MM.1S (cell line): Measurements from ENCODE around the gene SPR.

Experiments
- DNase-seq: peaks from one replicate; pipeline ENCODE4 v3.0.0-alpha.2; 2015
- H2AFZ ChIP-seq: fragments of 300-600 bp; sonication (generic); 2 replicates; pipeline ENCODE4 v1.6.0; 2016; ENCODE audit warnings: antibody characterized with exemption, low read length
- H3F3A ChIP-seq: fragments of 300-600 bp; sonication (generic); 2 replicates; pipeline ENCODE4 v1.6.1; 2016; ENCODE audit warnings: mild to moderate bottlenecking, antibody characterized with exemption, low read length, moderate library complexity, mixed read lengths; ENCODE audit not compliant: insufficient read depth
- H3K27ac ChIP-seq: fragments of 300-600 bp; sonication (generic); 2 replicates; pipeline ENCODE4 v1.5.1; 2016; ENCODE audit warnings: mild to moderate bottlenecking, low read length
- H3K27me3 ChIP-seq: fragments of 300-600 bp; sonication (generic); replicated peaks from 2 replicates; pipeline ENCODE4 v1.6.0; 2016; ENCODE audit warnings: low read length; ENCODE audit not compliant: insufficient read depth
- H3K36me3 ChIP-seq: fragments of 300-600 bp; sonication (generic); replicated peaks from 2 replicates; pipeline ENCODE4 v1.6.1; 2016; ENCODE audit warnings: mild to moderate bottlenecking, low read length, mixed read lengths; ENCODE audit not compliant: insufficient read depth
- H3K4me1 ChIP-seq: fragments of 300-600 bp; sonication (generic); 2 replicates; pipeline ENCODE4 v1.6.1; 2016; ENCODE audit warnings: low read length, mixed read lengths
- H3K4me2 ChIP-seq: fragments of 300-600 bp; sonication (generic); 2 replicates; pipeline ENCODE4 v1.6.0; 2016; ENCODE audit warnings: low read depth, low read length
- H3K4me3 ChIP-seq: fragments of 300-600 bp; sonication (generic); 2 replicates; pipeline ENCODE4 v1.5.1; 2016; ENCODE audit warnings: low read length, mixed read lengths
- H3K79me2 ChIP-seq: fragments of 300-600 bp; sonication (generic); 2 replicates; pipeline ENCODE4 v1.6.1; 2016; ENCODE audit warnings: mixed run types, low read length, mixed read lengths
- H3K9ac ChIP-seq: fragments of 300-600 bp; sonication (generic); 2 replicates; pipeline ENCODE4 v1.6.1; 2016; ENCODE audit warnings: low read length, mixed read lengths
- H3K9me2 ChIP-seq: fragments of 300-600 bp; sonication (generic); replicated peaks from 2 replicates; pipeline ENCODE4 v1.6.1; 2016; ENCODE audit warnings: mild to moderate bottlenecking, low read length, mixed read lengths; ENCODE audit not compliant: insufficient read depth
- H3K9me3 ChIP-seq: fragments of 300-600 bp; sonication (generic); replicated peaks from 2 replicates; pipeline ENCODE4 v1.6.1; 2016; ENCODE audit warnings: mild to moderate bottlenecking, low read length, mixed read lengths; ENCODE audit not compliant: insufficient read depth
- H4K20me1 ChIP-seq: fragments of 300-600 bp; sonication (generic); 2 replicates; pipeline ENCODE4 v1.6.1; 2016; ENCODE audit warnings: mild to moderate bottlenecking, low read length, moderate library complexity, mixed read lengths; ENCODE audit not compliant: insufficient read depth
- EZH2 ChIP-seq: fragments of 300-600 bp; sonication (generic); optimal IDR thresholded peaks from 2 replicates; pipeline ENCODE3; 2017; ENCODE audit warnings: low read depth, mild to moderate bottlenecking, antibody characterized with exemption, low read length, mixed read lengths
- EZH2phosphoT487 ChIP-seq: fragments of 300-600 bp; sonication (generic); IDR thresholded peaks from 2 replicates; pipeline ENCODE4 v1.6.1; 2018; ENCODE audit warnings: antibody characterized with exemption, low read length
- TF ChIP-seq, protein P1 (sequence below): fragments of 300-600 bp; sonication (generic); IDR thresholded peaks from 2 replicates; pipeline ENCODE4 v1.5.1; 2016; ENCODE audit warnings: antibody characterized with exemption, low read length, mixed read lengths

The SPR gene

GRCh38 chr2:72859831-72860262 lies 27.4 kb upstream of the SPR start:
- Histone ChIP-seq H3K9me2 (no peaks in the 10 kb centered on the region), H3F3A (0 out of 2 replicates have a peak, but pooled peaks cover 4% of the 10 kb centered on the region), H3K4me2 (no peak overlapping the region), H3K9ac (no peak overlapping the region), H4K20me1 (no peaks in the 10 kb centered on the region), H3K4me3 (no peak overlapping the region), H3K27ac (no peak overlapping the region), H3K79me2 (no peaks in the 10 kb centered on the region), H3K36me3 (no peaks in the 10 kb centered on the region), H3K4me1 (0 out of 2 replicates have a peak, but pooled peaks cover under 1% of the 10 kb centered on the region), H2AFZ (no peak overlapping the region), H3K9me3 (no peaks in the 10 kb centered on the region), H3K27me3 (peaks cover 11% of the 10 kb centered on the region; the same call in 1 of the 2 replicates)
- no peak for TF ChIP-seq EZH2
- no peak for TF ChIP-seq EZH2phosphoT487
- TF ChIP-seq, protein P1, sequence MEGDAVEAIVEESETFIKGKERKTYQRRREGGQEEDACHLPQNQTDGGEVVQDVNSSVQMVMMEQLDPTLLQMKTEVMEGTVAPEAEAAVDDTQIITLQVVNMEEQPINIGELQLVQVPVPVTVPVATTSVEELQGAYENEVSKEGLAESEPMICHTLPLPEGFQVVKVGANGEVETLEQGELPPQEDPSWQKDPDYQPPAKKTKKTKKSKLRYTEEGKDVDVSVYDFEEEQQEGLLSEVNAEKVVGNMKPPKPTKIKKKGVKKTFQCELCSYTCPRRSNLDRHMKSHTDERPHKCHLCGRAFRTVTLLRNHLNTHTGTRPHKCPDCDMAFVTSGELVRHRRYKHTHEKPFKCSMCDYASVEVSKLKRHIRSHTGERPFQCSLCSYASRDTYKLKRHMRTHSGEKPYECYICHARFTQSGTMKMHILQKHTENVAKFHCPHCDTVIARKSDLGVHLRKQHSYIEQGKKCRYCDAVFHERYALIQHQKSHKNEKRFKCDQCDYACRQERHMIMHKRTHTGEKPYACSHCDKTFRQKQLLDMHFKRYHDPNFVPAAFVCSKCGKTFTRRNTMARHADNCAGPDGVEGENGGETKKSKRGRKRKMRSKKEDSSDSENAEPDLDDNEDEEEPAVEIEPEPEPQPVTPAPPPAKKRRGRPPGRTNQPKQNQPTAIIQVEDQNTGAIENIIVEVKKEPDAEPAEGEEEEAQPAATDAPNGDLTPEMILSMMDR = peak; percentile 60
- peak; percentile 84 for DNase-seq

- Histone ChIP-seq H3K4me2 (peak overlapping the region; percentile 55), H3K4me1 (0 out of 2 replicates have a peak, but pooled peaks cover 5% of the 10 kb centered on the region), H2AFZ (peak overlapping the region; percentile 67), H4K20me1 (no peaks in the 10 kb centered on the region), H3K27me3 (peaks cover 11% of the 10 kb centered on the region; the same call in 1 of the 2 replicates), H3K9me2 (no peaks in the 10 kb centered on the region), H3K9me3 (no peaks in the 10 kb centered on the region), H3K27ac (no peak overlapping the region), H3F3A (0 out of 2 replicates have a peak, but pooled peaks cover 5% of the 10 kb centered on the region), H3K4me3 (peak overlapping the region; percentile 44), H3K79me2 (no peaks in the 10 kb centered on the region), H3K9ac (no peak overlapping the region), H3K36me3 (no peaks in the 10 kb centered on the region)
- TF ChIP-seq EZH2 (no peak), EZH2phosphoT487 (no peak)
- TF ChIP-seq, protein P1 = peak; percentile 99
- peak; percentile 86 for DNase-seq
Measured at GRCh38 chr2:72862239-72862988, 24.8 kb upstream of the SPR start.

- H3K9ac ChIP-seq = no peak overlapping the region
- DNase-seq = no peak
- H3K79me2 ChIP-seq = no peaks in the 10 kb centered on the region
- H3K9me2 ChIP-seq = no peaks in the 10 kb centered on the region
- H3K36me3 ChIP-seq = no peaks in the 10 kb centered on the region
- peaks cover 11% of the 10 kb centered on the region; the same call in 1 of the 2 replicates for H3K27me3 ChIP-seq
- no peak for TF ChIP-seq EZH2
- no peak for TF ChIP-seq EZH2phosphoT487
- TF ChIP-seq, protein P1 = no peak
- H2AFZ ChIP-seq = peak overlapping the region; percentile 67; the same call in 1 of the 2 replicates
- H3K9me3 ChIP-seq = no peaks in the 10 kb centered on the region
- peak overlapping the region; percentile 44 for H3K4me3 ChIP-seq
- H3F3A ChIP-seq = 0 out of 2 replicates have a peak, but pooled peaks cover 5% of the 10 kb centered on the region
- H3K4me2 ChIP-seq = peak overlapping the region; percentile 55
- H3K27ac ChIP-seq = no peak overlapping the region
- no peaks in the 10 kb centered on the region for H4K20me1 ChIP-seq
- 0 out of 2 replicates have a peak, but pooled peaks cover 5% of the 10 kb centered on the region for H3K4me1 ChIP-seq
Measured at GRCh38 chr2:72863046-72863445, 24.2 kb upstream of the SPR start.
